Sigmoid colon (tissue), 3 donors: ENCODE data around the gene STAC.
"Not testable (repeated sequence)": the region's sequence is repeated elsewhere in the genome, so short reads cannot be mapped to it uniquely, and the experiment has no call there.

Experiments used
- POLR2A ChIP-seq, 2 donors: fragments of 450-650 bp; IDR thresholded peaks; one replicate each; pipeline ENCODE4 v1.6.1; 2016; ENCODE audit warnings: antibody characterized with exemption in 2 of 2, mild to moderate bottlenecking in 2 of 2, moderate library complexity in 2 of 2
- TF ChIP-seq, protein P1 (sequence below), 4 experiments: fragments of 450-650 bp in 3 of 4; fragments of 200-600 bp in 1 of 4; IDR thresholded peaks; one replicate each; pipeline ENCODE4 v1.5.1; 2016 to 2019; ENCODE audit warnings: antibody characterized with exemption in 4 of 4, mild to moderate bottlenecking in 3 of 4, moderate library complexity in 2 of 4

DNA sequence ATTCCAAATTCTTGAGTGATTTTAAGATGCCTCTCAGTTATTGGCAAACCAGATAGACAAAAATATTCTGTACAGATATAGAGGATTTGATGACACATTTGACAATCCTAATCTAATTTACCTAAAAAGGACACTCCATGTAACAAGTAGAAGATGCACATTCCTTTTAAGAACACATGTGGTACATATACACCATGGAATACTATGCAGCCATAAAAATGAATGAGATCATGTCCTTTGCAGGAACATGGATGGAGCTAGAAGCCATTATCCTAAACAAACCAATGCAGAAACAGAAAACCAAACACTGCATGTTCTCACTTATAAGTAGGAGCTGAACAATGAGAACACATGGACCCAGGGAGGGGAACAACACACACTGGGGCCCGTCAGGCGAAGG lies 119.7 kb downstream of the STAC start:
- TF ChIP-seq, protein P1, sequence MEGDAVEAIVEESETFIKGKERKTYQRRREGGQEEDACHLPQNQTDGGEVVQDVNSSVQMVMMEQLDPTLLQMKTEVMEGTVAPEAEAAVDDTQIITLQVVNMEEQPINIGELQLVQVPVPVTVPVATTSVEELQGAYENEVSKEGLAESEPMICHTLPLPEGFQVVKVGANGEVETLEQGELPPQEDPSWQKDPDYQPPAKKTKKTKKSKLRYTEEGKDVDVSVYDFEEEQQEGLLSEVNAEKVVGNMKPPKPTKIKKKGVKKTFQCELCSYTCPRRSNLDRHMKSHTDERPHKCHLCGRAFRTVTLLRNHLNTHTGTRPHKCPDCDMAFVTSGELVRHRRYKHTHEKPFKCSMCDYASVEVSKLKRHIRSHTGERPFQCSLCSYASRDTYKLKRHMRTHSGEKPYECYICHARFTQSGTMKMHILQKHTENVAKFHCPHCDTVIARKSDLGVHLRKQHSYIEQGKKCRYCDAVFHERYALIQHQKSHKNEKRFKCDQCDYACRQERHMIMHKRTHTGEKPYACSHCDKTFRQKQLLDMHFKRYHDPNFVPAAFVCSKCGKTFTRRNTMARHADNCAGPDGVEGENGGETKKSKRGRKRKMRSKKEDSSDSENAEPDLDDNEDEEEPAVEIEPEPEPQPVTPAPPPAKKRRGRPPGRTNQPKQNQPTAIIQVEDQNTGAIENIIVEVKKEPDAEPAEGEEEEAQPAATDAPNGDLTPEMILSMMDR (IDR thresholded peaks at IDR 0.05) = not testable (repeated sequence)
- TF ChIP-seq POLR2A (IDR thresholded peaks at IDR 0.05) = not testable (repeated sequence)
